Hepatocyte (in vitro differentiated cells): ENCODE data around the gene NR2F2. TPM values are rescaled to one million over a fixed set of nuclear protein-coding genes. Genes with fewer than 3 reads are reported as not detected.

ENCODE experiments used
- DNase-seq: peaks from one replicate; pipeline ENCODE4 v3.0.0-alpha.2; 2016; ENCODE audit warnings: low spot score
- H2AFZ ChIP-seq: fragments of 200-600 bp; sonication (generic); 2 replicates; pipeline ENCODE4 v1.6.0; 2016; ENCODE audit warnings: antibody characterized with exemption, mild to moderate bottlenecking
- H3K27ac ChIP-seq: fragments of 200-600 bp; sonication (generic); 2 replicates; pipeline ENCODE4 v1.5.1; 2016; ENCODE audit warnings: mild to moderate bottlenecking
- H3K27me3 ChIP-seq: fragments of 200-600 bp; sonication (generic); 2 replicates; pipeline ENCODE4 v1.6.1; 2016
- H3K36me3 ChIP-seq: fragments of 200-600 bp; sonication (generic); replicated peaks from 2 replicates; pipeline ENCODE4 v1.5.1; 2016; ENCODE audit warnings: low read depth; ENCODE audit not compliant: insufficient read depth
- H3K4me1 ChIP-seq: fragments of 200-600 bp; sonication (generic); 2 replicates; pipeline ENCODE4 v1.5.1; 2016; ENCODE audit warnings: mild to moderate bottlenecking, moderate library complexity; ENCODE audit not compliant: insufficient read depth
- H3K4me2 ChIP-seq: fragments of 200-600 bp; sonication (generic); 2 replicates; pipeline ENCODE4 v1.6.0; 2016
- H3K4me3 ChIP-seq: fragments of 200-600 bp; sonication (generic); 2 replicates; pipeline ENCODE4 v1.5.1; 2016; ENCODE audit warnings: mild to moderate bottlenecking
- H3K79me2 ChIP-seq: fragments of 200-600 bp; sonication (generic); 2 replicates; pipeline ENCODE4 v1.6.0; 2017; ENCODE audit warnings: mild to moderate bottlenecking
- H3K9me2 ChIP-seq: fragments of 200-600 bp; sonication (generic); replicated peaks from 2 replicates; pipeline ENCODE4 v1.6.0; 2017; ENCODE audit warnings: mild to moderate bottlenecking; ENCODE audit not compliant: insufficient read depth
- H3K9me3 ChIP-seq: fragments of 200-600 bp; sonication (generic); 2 replicates; pipeline ENCODE4 v1.5.1; 2016; ENCODE audit warnings: low read depth, mild to moderate bottlenecking
- H4K20me1 ChIP-seq: fragments of 200-600 bp; sonication (generic); 2 replicates; pipeline ENCODE4 v1.6.0; 2016; ENCODE audit warnings: mild to moderate bottlenecking; ENCODE audit not compliant: insufficient read depth, poor library complexity, severe bottlenecking
- EZH2 ChIP-seq: fragments of 200-600 bp; sonication (generic); IDR thresholded peaks from 2 replicates; pipeline ENCODE4 v1.6.1; 2016; ENCODE audit warnings: antibody characterized with exemption, mild to moderate bottlenecking, borderline replicate concordance
- EZH2phosphoT487 ChIP-seq: fragments of 200-600 bp; sonication (generic); IDR thresholded peaks from one replicate; pipeline ENCODE4 v1.6.1; 2018; ENCODE audit warnings: antibody characterized with exemption, mild to moderate bottlenecking, low read depth, moderate library complexity; ENCODE audit not compliant: unreplicated experiment, severe bottlenecking
- WGBS: methylation state at CpG from one replicate; pipeline ENCODE4 v1.1.6; 2016; ENCODE audit warnings: low lambda C conversion rate; ENCODE audit errors: missing lambda C conversion rate; 5-methylcytosine and 5-hydroxymethylcytosine counted together
- polyA plus RNA-seq: library from polyadenylated mRNA; unstranded; fragments of >200 nt; fragmentation: Nextera tagmentation; extraction: Ambion mirVana; gene quantifications from 2 replicates; pipeline ENCODE4 v1.2.1, GENCODE V29; 2016
- total RNA-seq: library from RNA; depleted of rRNA; stranded (reverse); fragments of >200 nt; gene quantifications from 2 replicates; pipeline ENCODE4 v1.2.3, GENCODE V29; 2014
- TF ChIP-seq, protein P1 (sequence below): fragments of 200-600 bp; sonication (generic); IDR thresholded peaks from 2 replicates; pipeline ENCODE4 v1.5.1; 2016; ENCODE audit warnings: antibody characterized with exemption, mild to moderate bottlenecking; ENCODE audit not compliant: poor library complexity

The NR2F2 gene
- total and polyA plus RNA-seq, 2 experiments from 2014 or later = 23.0 to 27.9 TPM

DNA sequence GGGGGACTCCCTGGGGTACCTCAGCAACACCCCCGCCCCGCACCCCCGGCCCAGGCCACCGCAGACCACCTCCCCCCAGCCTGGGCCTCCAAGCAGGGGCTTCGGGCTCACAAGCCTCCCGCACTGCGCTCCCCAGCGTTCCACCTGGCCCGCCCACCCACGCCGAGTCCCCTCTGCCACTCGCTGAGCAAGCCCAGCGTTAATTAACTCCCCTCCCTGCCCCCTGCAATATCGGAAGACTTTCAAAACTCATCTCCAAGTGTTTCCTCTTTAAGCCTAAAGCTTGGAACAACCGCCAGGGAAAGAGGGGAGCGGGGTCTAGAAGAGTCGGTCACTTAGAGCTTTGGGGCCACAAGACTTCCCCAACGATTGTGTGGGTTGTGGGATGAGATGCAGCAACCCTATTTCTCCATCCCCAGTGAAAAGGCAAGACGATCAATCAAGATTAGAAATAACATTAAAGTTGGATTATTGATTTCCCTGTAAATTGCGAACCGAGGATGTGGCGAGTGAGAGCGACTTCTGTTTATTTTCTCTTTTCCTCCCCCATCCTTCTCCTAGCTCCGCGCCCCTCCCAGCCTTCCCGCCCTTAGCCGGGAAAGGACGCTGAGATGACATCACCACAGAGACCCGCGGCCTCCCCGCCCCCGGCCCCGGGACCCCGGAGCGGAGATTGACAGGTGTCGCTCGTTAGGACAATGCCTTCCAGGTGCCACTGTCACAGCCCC lies 30.2 kb downstream of the NR2F2 start:
- H3K9me2 ChIP-seq = no peaks in the 10 kb centered on the region
- no peaks in the 10 kb centered on the region for H3K36me3 ChIP-seq
- 4% methylated on average over 28 of the region's 37 CpGs for WGBS
- H3K4me3 ChIP-seq = no peak overlapping the region
- H3K27ac ChIP-seq = no peak overlapping the region
- no peaks in the 10 kb centered on the region for H3K79me2 ChIP-seq
- H4K20me1 ChIP-seq = peaks cover 23% of the 10 kb centered on the region
- no peak for DNase-seq
- H3K9me3 ChIP-seq = no peaks in the 10 kb centered on the region
- H3K4me2 ChIP-seq = peak overlapping the region; percentile 86
- peaks cover 94% of the 10 kb centered on the region for H3K27me3 ChIP-seq
- H2AFZ ChIP-seq = no peak overlapping the region
- peaks cover 14% of the 10 kb centered on the region for H3K4me1 ChIP-seq
- TF ChIP-seq, protein P1, sequence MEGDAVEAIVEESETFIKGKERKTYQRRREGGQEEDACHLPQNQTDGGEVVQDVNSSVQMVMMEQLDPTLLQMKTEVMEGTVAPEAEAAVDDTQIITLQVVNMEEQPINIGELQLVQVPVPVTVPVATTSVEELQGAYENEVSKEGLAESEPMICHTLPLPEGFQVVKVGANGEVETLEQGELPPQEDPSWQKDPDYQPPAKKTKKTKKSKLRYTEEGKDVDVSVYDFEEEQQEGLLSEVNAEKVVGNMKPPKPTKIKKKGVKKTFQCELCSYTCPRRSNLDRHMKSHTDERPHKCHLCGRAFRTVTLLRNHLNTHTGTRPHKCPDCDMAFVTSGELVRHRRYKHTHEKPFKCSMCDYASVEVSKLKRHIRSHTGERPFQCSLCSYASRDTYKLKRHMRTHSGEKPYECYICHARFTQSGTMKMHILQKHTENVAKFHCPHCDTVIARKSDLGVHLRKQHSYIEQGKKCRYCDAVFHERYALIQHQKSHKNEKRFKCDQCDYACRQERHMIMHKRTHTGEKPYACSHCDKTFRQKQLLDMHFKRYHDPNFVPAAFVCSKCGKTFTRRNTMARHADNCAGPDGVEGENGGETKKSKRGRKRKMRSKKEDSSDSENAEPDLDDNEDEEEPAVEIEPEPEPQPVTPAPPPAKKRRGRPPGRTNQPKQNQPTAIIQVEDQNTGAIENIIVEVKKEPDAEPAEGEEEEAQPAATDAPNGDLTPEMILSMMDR = no peak
- TF ChIP-seq EZH2phosphoT487 = peak; percentile 66

- no peaks in the 10 kb centered on the region for H3K36me3 ChIP-seq
- H3K4me3 ChIP-seq = no peak overlapping the region
- no peaks in the 10 kb centered on the region for H3K79me2 ChIP-seq
- peak overlapping the region; percentile 86 for H3K4me2 ChIP-seq
- no peaks in the 10 kb centered on the region for H3K9me2 ChIP-seq
- no peak overlapping the region for H3K27ac ChIP-seq
- DNase-seq = no peak
- H4K20me1 ChIP-seq = peaks cover 23% of the 10 kb centered on the region
- peaks cover 14% of the 10 kb centered on the region for H3K4me1 ChIP-seq
- peaks cover 94% of the 10 kb centered on the region for H3K27me3 ChIP-seq
- TF ChIP-seq, protein P1 = no peak
- TF ChIP-seq EZH2 (peak; percentile 98), EZH2phosphoT487 (peak; percentile 24)
- H2AFZ ChIP-seq = no peak overlapping the region
- no peaks in the 10 kb centered on the region for H3K9me3 ChIP-seq
- WGBS = 14% methylated on average over 33 of the region's 34 CpGs
These were observed 31.0 kb downstream of the NR2F2 start for GRCh38 chr15:96361309-96362010.

DNA sequence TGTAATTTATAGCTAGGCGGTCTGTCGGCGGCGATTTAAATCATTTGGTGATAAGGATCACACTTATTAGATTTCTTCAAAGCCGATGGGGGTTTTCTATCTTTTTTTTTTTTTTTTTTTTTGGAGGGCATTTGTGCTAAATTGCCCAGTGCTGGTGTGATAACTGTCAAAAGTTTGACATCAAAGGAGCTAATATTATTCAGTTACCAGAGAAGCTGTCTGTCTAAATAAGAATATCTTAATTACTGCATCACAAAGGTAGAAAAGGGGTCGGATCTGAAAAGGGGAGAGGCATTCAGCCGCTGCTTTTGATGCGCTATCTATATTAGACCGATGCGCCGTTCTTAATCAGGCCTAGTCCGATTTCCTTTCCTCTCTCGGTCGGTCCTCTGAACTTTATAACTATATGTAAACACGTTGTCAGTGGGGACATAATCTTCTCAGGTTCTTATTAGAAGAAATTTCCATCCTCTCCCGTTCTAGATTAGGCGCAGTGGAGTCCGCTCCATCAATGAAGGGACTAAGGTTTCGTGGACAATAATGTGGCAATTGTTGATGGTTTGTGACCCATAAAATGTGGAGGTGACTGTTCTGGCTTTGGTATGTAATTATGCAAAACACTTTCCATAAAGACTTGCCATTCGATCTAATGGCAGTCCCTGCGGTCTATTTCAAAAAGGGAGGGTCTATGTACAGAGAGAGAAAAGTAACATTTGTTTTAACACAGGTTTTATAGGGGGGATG lies 31.7 kb downstream of the NR2F2 start:
- H3K79me2 ChIP-seq = no peaks in the 10 kb centered on the region
- 20% methylated on average over 21 of the region's 21 CpGs for WGBS
- H3K9me3 ChIP-seq = no peaks in the 10 kb centered on the region
- no peaks in the 10 kb centered on the region for H3K36me3 ChIP-seq
- DNase-seq = no peak
- no peaks in the 10 kb centered on the region for H3K9me2 ChIP-seq
- H3K4me2 ChIP-seq = no peak overlapping the region
- no peak overlapping the region for H3K4me3 ChIP-seq
- TF ChIP-seq EZH2 (peak; percentile 30), EZH2phosphoT487 (peak; percentile 56)
- TF ChIP-seq, protein P1 = no peak
- peaks cover 98% of the 10 kb centered on the region for H3K27me3 ChIP-seq
- H4K20me1 ChIP-seq = peaks cover 23% of the 10 kb centered on the region
- H2AFZ ChIP-seq = no peak overlapping the region
- no peak overlapping the region for H3K27ac ChIP-seq
- peaks cover 14% of the 10 kb centered on the region for H3K4me1 ChIP-seq
